Hypothalamus (tissue), 51 donors: ENCODE data around the gene FBL.

Experiments
- DNase-seq, 51 donors: peaks; one replicate each; lab custom pipeline; 2025; lab: John Stamatoyannopoulos, UW

Gene FBL

DNA sequence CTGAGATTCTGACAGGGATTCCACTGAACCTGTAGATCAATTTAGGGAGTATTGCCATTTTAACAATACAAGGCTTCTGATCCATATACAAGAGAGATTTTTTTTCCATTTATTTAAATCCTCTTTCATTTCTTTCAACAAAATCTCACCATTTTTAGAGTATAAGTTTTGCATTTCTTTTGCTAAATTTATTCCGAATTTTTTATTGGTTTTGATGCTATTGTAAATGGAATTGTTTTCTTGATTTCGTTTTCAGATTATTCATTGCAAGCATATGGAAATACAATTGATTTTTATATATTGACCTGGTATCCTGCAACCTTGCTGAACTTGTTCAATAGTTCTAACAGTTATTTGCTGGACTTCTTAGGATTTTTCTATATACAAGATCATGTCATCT is 49.1 kb downstream of the FBL start:
- DNase-seq = no peak

DNA sequence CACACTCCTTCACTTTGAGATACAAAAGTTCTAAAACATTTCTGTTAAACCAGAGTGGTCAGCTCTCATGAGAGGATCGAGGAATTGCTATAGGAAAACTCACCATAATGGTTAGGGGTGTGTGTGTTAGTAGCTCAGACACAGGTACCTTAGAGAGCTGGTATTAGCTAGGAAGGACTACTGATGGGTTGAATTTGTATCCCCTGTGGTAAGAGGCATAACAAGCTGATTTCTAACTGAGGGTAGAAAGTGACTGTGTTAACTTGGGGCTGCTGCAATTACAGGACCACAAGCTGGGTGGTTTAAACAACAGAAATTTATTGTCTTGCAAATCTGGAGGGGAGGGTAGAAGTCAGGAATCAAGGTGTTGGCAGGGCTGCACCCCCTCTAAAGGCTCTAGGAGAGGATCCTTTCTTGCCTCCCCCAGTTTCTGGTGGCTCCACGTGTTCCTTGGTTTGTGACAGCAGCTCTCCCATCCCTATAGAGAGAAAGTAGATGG is 50.1 kb downstream of the FBL start:
- no peak for DNase-seq

DNA sequence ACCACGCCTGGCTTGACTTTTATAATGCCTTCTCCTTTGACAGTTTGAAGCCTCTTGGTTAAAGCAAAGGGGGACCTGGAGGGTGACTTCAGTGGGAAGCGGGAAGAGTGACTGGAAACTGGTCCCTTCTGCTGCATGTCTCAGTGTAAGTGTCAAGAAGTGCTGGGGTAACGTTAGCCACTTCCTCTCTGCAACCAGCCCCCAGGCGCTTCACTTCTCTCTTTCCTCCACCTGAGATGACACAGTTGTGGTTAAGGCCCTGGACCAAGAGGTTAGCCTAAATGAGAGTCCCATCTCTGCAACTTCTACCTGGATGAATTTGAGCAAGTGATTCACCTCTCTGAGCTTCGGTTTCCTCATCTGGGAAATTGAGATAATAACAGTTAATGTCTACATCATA is 51.2 kb downstream of the FBL start:
- DNase-seq = no peak

DNA sequence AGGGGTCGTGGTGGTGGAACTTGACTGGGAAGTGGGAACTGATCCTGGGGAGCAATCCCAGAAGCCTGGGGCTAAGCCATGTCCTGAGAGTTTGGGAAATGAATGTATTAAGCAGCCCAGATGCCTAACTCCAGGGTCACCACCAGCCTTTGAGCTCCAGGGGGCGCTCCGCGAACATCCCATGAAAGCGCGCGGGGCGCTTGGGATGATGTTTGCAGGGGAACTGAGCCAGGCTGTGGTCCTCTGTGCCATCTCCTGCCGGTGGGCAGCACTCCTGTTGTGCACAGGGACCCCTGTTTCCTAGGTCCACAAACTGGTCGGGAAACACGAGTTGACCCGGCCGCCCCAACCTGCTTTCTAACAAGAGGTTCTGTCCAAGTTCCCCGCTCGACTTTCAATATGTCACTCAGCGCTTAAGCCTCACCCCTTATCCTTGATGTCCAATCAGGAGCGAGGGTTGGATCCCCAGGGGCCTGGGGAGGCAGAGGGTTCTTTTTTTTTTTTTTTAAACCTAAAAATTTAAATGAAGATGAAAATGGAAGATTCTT is 53.1 kb downstream of the FBL start:
- peak in 47 of 51 donors; percentile 1 to 82 (median 44) for DNase-seq

DNA sequence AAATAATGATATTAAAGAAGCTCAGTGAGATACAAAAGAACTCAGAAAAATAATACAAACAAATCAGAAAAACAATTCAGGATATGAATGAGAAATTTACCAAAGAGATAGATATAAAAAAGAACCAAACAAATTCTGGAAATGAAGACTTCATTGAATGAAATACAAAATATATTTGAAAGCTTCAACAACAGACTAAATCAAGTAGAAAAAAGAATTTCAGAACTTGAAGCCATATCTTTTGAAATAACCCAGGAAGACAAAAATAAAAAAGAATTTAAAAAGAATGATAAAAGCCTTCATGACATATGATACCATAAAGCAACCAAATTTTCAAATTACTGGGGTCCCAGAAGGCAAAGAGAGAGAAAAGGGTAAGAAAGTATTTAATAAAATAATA is 57.9 kb downstream of the FBL start:
- no peak for DNase-seq
